H1 (cell line): ENCODE measurements around the gene BCL2L12.

Source experiments
- CREB1 ChIP-seq: IDR thresholded peaks from 2 replicates; pipeline ENCODE4 v1.6.1; 2012; ENCODE audit warnings: inconsistent platforms
- CTCF ChIP-seq, 3 experiments: IDR thresholded peaks; 1 replicate in 2 of 3; 2 replicates in 1 of 3; pipeline versions ENCODE4 v1.5.1 to v1.6.1; 2011; ENCODE audit warnings: low read length in 3 of 3, mild to moderate bottlenecking in 3 of 3, inconsistent platforms in 2 of 3, low read depth in 1 of 3, moderate library complexity in 1 of 3; ENCODE audit not compliant: insufficient read depth in 1 of 3; ENCODE audit errors: control extremely low read depth in 1 of 3
- HDAC2 ChIP-seq, 2 experiments: fragments of 300-600 bp in 1 of 2; sonication (generic) in 1 of 2; IDR thresholded peaks; 2 replicates each; pipeline ENCODE4 v1.6.1; 2011 to 2012; ENCODE audit warnings: low read depth in 2 of 2, low read length in 2 of 2, mild to moderate bottlenecking in 2 of 2, moderate library complexity in 2 of 2, borderline replicate concordance in 1 of 2, inconsistent platforms in 1 of 2
- JUND ChIP-seq: IDR thresholded peaks from 2 replicates; pipeline ENCODE4 v1.6.1; 2011; ENCODE audit warnings: mild to moderate bottlenecking, improper control_type of control experiment, low read length
- MAFK ChIP-seq: IDR thresholded peaks from 2 replicates; pipeline ENCODE4 v1.6.1; 2012; ENCODE audit warnings: low read depth, mild to moderate bottlenecking, improper control_type of control experiment, low read length
- POLR2A ChIP-seq, 2 experiments: IDR thresholded peaks; 1 replicate in 1 of 2; 2 replicates in 1 of 2; pipeline ENCODE4 v1.6.1; 2011; ENCODE audit warnings: low read depth in 2 of 2, low read length in 2 of 2, mild to moderate bottlenecking in 2 of 2; ENCODE audit errors: control extremely low read depth in 1 of 2
- POLR2AphosphoS5 ChIP-seq: IDR thresholded peaks from 2 replicates; pipeline ENCODE4 v1.6.1; 2011; ENCODE audit warnings: low read depth, low read length
- TF ChIP-seq, protein P1 (sequence below): fragments of 300-600 bp; sonication (generic); IDR thresholded peaks from 2 replicates; pipeline ENCODE4 v1.7.1; 2012; ENCODE audit warnings: low read length, moderate library complexity, mild to moderate bottlenecking, inconsistent platforms; ENCODE audit not compliant: insufficient replicate concordance

DNA sequence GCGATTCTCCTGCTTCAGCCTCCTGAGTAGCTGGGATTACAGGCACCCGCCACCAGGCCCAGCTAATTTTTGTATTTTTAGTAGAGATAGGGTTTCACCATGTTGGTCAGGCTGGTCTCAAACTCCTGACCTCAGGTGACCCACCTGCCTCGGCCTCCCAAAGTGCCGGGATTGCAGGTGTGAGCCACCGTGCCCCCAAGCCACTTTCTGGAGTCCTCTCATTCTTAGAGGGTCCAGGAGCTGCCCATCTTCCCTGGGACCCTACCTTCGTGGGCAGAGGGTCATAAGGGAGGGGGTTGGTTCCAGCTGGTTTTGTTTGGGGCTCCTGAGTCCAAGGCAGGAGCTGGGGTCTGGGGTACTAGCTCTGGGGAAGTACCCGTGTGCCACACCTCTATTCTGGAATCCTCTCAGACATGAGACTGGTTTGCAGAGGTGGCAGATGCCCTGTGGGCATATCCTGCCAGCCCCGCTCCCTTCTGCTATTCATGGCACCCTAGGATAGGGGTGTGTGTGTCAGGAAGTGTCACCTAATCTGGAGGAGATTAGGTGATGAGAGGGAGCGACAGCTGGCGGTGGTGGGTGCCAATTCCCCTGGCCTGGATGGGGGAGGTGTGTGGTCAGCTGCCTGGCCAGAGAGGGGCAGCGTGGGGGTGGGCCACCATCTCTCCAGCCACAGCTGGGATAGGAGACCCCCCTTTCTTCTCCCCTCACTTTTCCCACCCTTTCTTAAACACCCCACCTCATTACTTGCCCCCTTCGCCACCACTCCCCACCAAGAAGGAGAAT lies 13.4 kb downstream of the BCL2L12 start:
- no peak for TF ChIP-seq HDAC2 (IDR thresholded peaks at IDR 0.05; ENCODE audit: borderline replicate concordance in 1 of 2, low read depth in 2 of 2, low read length in 2 of 2)
- 0 out of 3 replicates have a peak, but pooled peaks of 1 of the 2 experiments have one; percentile 19 for TF ChIP-seq POLR2A (IDR thresholded peaks at IDR 0.05; ENCODE audit: control extremely low read depth in 1 of 2, low read depth in 2 of 2, low read length in 2 of 2)
- no peak for TF ChIP-seq CTCF (IDR thresholded peaks at IDR 0.05; ENCODE audit: control extremely low read depth in 1 of 3, insufficient read depth in 1 of 3, low read depth in 1 of 3, low read length in 3 of 3)
- no peak for TF ChIP-seq CREB1
- no peak for TF ChIP-seq JUND
- no peak for TF ChIP-seq MAFK
- TF ChIP-seq, protein P1, sequence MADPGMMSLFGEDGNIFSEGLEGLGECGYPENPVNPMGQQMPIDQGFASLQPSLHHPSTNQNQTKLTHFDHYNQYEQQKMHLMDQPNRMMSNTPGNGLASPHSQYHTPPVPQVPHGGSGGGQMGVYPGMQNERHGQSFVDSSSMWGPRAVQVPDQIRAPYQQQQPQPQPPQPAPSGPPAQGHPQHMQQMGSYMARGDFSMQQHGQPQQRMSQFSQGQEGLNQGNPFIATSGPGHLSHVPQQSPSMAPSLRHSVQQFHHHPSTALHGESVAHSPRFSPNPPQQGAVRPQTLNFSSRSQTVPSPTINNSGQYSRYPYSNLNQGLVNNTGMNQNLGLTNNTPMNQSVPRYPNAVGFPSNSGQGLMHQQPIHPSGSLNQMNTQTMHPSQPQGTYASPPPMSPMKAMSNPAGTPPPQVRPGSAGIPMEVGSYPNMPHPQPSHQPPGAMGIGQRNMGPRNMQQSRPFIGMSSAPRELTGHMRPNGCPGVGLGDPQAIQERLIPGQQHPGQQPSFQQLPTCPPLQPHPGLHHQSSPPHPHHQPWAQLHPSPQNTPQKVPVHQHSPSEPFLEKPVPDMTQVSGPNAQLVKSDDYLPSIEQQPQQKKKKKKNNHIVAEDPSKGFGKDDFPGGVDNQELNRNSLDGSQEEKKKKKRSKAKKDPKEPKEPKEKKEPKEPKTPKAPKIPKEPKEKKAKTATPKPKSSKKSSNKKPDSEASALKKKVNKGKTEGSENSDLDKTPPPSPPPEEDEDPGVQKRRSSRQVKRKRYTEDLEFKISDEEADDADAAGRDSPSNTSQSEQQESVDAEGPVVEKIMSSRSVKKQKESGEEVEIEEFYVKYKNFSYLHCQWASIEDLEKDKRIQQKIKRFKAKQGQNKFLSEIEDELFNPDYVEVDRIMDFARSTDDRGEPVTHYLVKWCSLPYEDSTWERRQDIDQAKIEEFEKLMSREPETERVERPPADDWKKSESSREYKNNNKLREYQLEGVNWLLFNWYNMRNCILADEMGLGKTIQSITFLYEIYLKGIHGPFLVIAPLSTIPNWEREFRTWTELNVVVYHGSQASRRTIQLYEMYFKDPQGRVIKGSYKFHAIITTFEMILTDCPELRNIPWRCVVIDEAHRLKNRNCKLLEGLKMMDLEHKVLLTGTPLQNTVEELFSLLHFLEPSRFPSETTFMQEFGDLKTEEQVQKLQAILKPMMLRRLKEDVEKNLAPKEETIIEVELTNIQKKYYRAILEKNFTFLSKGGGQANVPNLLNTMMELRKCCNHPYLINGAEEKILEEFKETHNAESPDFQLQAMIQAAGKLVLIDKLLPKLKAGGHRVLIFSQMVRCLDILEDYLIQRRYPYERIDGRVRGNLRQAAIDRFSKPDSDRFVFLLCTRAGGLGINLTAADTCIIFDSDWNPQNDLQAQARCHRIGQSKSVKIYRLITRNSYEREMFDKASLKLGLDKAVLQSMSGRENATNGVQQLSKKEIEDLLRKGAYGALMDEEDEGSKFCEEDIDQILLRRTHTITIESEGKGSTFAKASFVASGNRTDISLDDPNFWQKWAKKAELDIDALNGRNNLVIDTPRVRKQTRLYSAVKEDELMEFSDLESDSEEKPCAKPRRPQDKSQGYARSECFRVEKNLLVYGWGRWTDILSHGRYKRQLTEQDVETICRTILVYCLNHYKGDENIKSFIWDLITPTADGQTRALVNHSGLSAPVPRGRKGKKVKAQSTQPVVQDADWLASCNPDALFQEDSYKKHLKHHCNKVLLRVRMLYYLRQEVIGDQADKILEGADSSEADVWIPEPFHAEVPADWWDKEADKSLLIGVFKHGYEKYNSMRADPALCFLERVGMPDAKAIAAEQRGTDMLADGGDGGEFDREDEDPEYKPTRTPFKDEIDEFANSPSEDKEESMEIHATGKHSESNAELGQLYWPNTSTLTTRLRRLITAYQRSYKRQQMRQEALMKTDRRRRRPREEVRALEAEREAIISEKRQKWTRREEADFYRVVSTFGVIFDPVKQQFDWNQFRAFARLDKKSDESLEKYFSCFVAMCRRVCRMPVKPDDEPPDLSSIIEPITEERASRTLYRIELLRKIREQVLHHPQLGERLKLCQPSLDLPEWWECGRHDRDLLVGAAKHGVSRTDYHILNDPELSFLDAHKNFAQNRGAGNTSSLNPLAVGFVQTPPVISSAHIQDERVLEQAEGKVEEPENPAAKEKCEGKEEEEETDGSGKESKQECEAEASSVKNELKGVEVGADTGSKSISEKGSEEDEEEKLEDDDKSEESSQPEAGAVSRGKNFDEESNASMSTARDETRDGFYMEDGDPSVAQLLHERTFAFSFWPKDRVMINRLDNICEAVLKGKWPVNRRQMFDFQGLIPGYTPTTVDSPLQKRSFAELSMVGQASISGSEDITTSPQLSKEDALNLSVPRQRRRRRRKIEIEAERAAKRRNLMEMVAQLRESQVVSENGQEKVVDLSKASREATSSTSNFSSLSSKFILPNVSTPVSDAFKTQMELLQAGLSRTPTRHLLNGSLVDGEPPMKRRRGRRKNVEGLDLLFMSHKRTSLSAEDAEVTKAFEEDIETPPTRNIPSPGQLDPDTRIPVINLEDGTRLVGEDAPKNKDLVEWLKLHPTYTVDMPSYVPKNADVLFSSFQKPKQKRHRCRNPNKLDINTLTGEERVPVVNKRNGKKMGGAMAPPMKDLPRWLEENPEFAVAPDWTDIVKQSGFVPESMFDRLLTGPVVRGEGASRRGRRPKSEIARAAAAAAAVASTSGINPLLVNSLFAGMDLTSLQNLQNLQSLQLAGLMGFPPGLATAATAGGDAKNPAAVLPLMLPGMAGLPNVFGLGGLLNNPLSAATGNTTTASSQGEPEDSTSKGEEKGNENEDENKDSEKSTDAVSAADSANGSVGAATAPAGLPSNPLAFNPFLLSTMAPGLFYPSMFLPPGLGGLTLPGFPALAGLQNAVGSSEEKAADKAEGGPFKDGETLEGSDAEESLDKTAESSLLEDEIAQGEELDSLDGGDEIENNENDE, result no peak
- no peak; the same call in 1 of the 2 replicates for TF ChIP-seq POLR2AphosphoS5
